Left cardiac atrium (tissue), 4 donors: ENCODE data around the gene VWA1. TPM values are rescaled to one million over a fixed set of nuclear protein-coding genes. Genes with fewer than 3 reads are reported as not detected.

Experiments
- ATAC-seq, 2 donors: fragments of 200-7000 bp; cut with Tn5 transposase; one replicate each; pipeline ENCODE4 v1.9.1; 2020; ENCODE audit warnings: mild to moderate bottlenecking in 2 of 2, moderate library complexity in 2 of 2
- DNase-seq: peaks from one replicate; pipeline ENCODE4 v3.0.0-alpha.2; 2020
- intact Hi-C, 2 donors: fragments of 100-400 bp; cut with DNase I; formaldehyde crosslinking; loops; one replicate each; pipeline versions ENCODE4 v1.14.1 to v1.15.1; 2022 to 2023
- long read RNA-seq: library from polyadenylated mRNA; unstranded; transcript quantifications from one replicate; pipeline ENCODE4 v2.0.0, GENCODE V29; 2021
- total RNA-seq, 2 donors: library from RNA; stranded (reverse); fragmentation: NEBNext Ultra II Directional; extraction: Animal tissue kit (Norgen Biotek cat#: 25700); gene quantifications; one replicate each; pipeline ENCODE4 v1.2.1, GENCODE V29; 2021
- donor health status: DM: no; HTN: yes; CAD: no.
- donor health status: DM: no; HTN: yes; CAD: no; lungs with severe emphysema.
- donor health status: DM: yes; HTN: yes; CAD: no.
- donor health status: Dilated cardiomyopathy.

VWA1 gene
- 10 to 100 TPM; 24.9 to 66.4 TPM for total RNA-seq
- long read RNA-seq, partial matches to known transcripts = 0 of 3 reads
- long read RNA-seq, other reads (novel, unspliced or antisense) = 3 of 3 reads

GRCh38 chr1:1435106-1435903 lies at the start of gene VWA1:
Gene VWA1 (plus strand): TSS chr1:1435690. CDS start chr1:1435749, 59 bp downstream.
- ATAC-seq (peak; percentile 59 to 72), DNase-seq (peak; percentile 79)
- intact Hi-C loops = no loop called here

- DNase-seq = no peak
- intact Hi-C loops = no loop called here
Observed at GRCh38 chr1:1385931-1386330, 49.6 kb upstream of the VWA1 start.

GRCh38 chr1:1387098-1388077 lies 48.1 kb upstream of the VWA1 start:
- intact Hi-C loops = no loop called here
- ATAC-seq (no peak), DNase-seq (no peak)

More at GRCh38 chr1:1385931-1386330, 49.6 kb upstream of the VWA1 start:
- ATAC-seq = no peak

GRCh38 chr1:1388078-1388472 lies 47.4 kb upstream of the VWA1 start:
- intact Hi-C loops = no loop called here
- no peak for DNase-seq
- ATAC-seq = no peak

- ATAC-seq (no peak), DNase-seq (no peak)
- intact Hi-C loops = no loop called here
Observed at GRCh38 chr1:1390675-1391074, 44.8 kb upstream of the VWA1 start.

GRCh38 chr1:1391225-1391624 lies 44.3 kb upstream of the VWA1 start:
- ATAC-seq = no peak

GRCh38 chr1:1393014-1393413 lies 42.5 kb upstream of the VWA1 start:
- intact Hi-C loops = no loop called here
- ATAC-seq = no peak
- DNase-seq = no peak

More at GRCh38 chr1:1391225-1391624, 44.3 kb upstream of the VWA1 start:
- peak; percentile 15 for DNase-seq
- intact Hi-C loops = no loop called here

GRCh38 chr1:1393428-1393827 lies 42.1 kb upstream of the VWA1 start:
- DNase-seq = no peak
- intact Hi-C loops = no loop called here
- ATAC-seq = no peak

- DNase-seq (no peak), ATAC-seq (no peak)
- intact Hi-C loops = no loop called here
Observed at GRCh38 chr1:1394116-1394515, 41.4 kb upstream of the VWA1 start.

GRCh38 chr1:1395166-1395565 lies 40.3 kb upstream of the VWA1 start:
- no peak for ATAC-seq
- intact Hi-C loops = no loop called here
- no peak for DNase-seq

GRCh38 chr1:1397839-1398523 lies 37.5 kb upstream of the VWA1 start:
- intact Hi-C loops = no loop called here
- ATAC-seq (no peak), DNase-seq (no peak)

- DNase-seq (no peak), ATAC-seq (peak; percentile 3 to 4)
- intact Hi-C loops = no loop called here
Observed at GRCh38 chr1:1398677-1399186, 36.8 kb upstream of the VWA1 start.

GRCh38 chr1:1399187-1399871 lies 36.2 kb upstream of the VWA1 start, which contains the start of gene CCNL2:
Gene CCNL2 (minus strand): TSS chr1:1399335. CDS start chr1:1399306, 29 bp downstream.
- peak; percentile 98 for ATAC-seq
- peak; percentile 99 for DNase-seq
- intact Hi-C loops = no loop called here

- intact Hi-C loops = no loop called here
- ATAC-seq = peak in 1 of 2 donors; percentile 0
- no peak for DNase-seq
Observed at GRCh38 chr1:1399872-1400575, 35.5 kb upstream of the VWA1 start.

- intact Hi-C loops = no loop called here
- DNase-seq = no peak
- ATAC-seq = no peak
Observed at GRCh38 chr1:1400576-1401456, 34.7 kb upstream of the VWA1 start.

GRCh38 chr1:1401457-1402010 lies 34.0 kb upstream of the VWA1 start:
- intact Hi-C loops = no loop called here
- no peak for ATAC-seq
- no peak for DNase-seq
